ENCODE data around the gene THSD4.

THSD4 gene

GRCh38 chr15:71734709-71735384 lies 619.6 kb downstream of the THSD4 start:
- Histone ChIP-seq H3K9ac (no peak overlapping the region), H2AFZ (ENCODE audit: low read depth) (no peak overlapping the region), H3K4me3 (IDR thresholded peaks at IDR 0.05; ENCODE audit: insufficient read depth, low read depth, low read length) (no peak overlapping the region), H3K36me3 (ENCODE audit: insufficient read depth) (no peaks in the 10 kb centered on the region), H3K27ac (no peak overlapping the region), H3K79me2 (ENCODE audit: insufficient read depth, low read depth) (no peaks in the 10 kb centered on the region), H3K4me1 (ENCODE audit: low read depth, poor library complexity, severe bottlenecking) (no peaks in the 10 kb centered on the region), H4K20me1 (ENCODE audit: insufficient read depth) (no peaks in the 10 kb centered on the region), H3K4me2 (no peak overlapping the region), H3K27me3 (ENCODE audit: insufficient read depth, low read depth) (no peaks in the 10 kb centered on the region)
- TF ChIP-seq CTCF (conservative IDR thresholded peaks at IDR 0.05; ENCODE audit: low read depth, low read length) = no peak

GRCh38 chr15:71735385-71735757 lies 620.1 kb downstream of the THSD4 start:
- H3K36me3 ChIP-seq (ENCODE audit: insufficient read depth) = no peaks in the 10 kb centered on the region
- no peaks in the 10 kb centered on the region for H3K4me1 ChIP-seq (ENCODE audit: low read depth, poor library complexity, severe bottlenecking)
- no peaks in the 10 kb centered on the region for H3K27me3 ChIP-seq (ENCODE audit: insufficient read depth, low read depth)
- H3K9ac ChIP-seq = no peak overlapping the region
- no peak overlapping the region for H3K4me3 ChIP-seq (IDR thresholded peaks at IDR 0.05; ENCODE audit: insufficient read depth, low read depth, low read length)
- H2AFZ ChIP-seq (ENCODE audit: low read depth) = no peak overlapping the region
- TF ChIP-seq CTCF (conservative IDR thresholded peaks at IDR 0.05; ENCODE audit: low read depth, low read length) = no peak
- no peak overlapping the region for H3K4me2 ChIP-seq
- H4K20me1 ChIP-seq (ENCODE audit: insufficient read depth) = no peaks in the 10 kb centered on the region
- H3K27ac ChIP-seq = no peak overlapping the region
- no peaks in the 10 kb centered on the region for H3K79me2 ChIP-seq (ENCODE audit: insufficient read depth, low read depth)

- Histone ChIP-seq H4K20me1 (ENCODE audit: insufficient read depth) (no peaks in the 10 kb centered on the region), H3K4me1 (ENCODE audit: low read depth, poor library complexity, severe bottlenecking) (no peaks in the 10 kb centered on the region), H3K36me3 (ENCODE audit: insufficient read depth) (no peaks in the 10 kb centered on the region), H2AFZ (ENCODE audit: low read depth) (no peak overlapping the region), H3K27ac (no peak overlapping the region), H3K9ac (no peak overlapping the region), H3K4me3 (IDR thresholded peaks at IDR 0.05; ENCODE audit: insufficient read depth, low read depth, low read length) (no peak overlapping the region), H3K79me2 (ENCODE audit: insufficient read depth, low read depth) (no peaks in the 10 kb centered on the region), H3K27me3 (ENCODE audit: insufficient read depth, low read depth) (no peaks in the 10 kb centered on the region), H3K4me2 (no peak overlapping the region)
- TF ChIP-seq CTCF (conservative IDR thresholded peaks at IDR 0.05; ENCODE audit: low read depth, low read length) = no peak
Measured at GRCh38 chr15:71736286-71736947, 621.1 kb downstream of the THSD4 start.

- Histone ChIP-seq H3K4me1 (ENCODE audit: low read depth, poor library complexity, severe bottlenecking) (peaks cover 6% of the 10 kb centered on the region), H3K36me3 (ENCODE audit: insufficient read depth) (no peaks in the 10 kb centered on the region)
- no peak for TF ChIP-seq CTCF (conservative IDR thresholded peaks at IDR 0.05; ENCODE audit: low read depth, low read length)
Measured at GRCh38 chr15:71737761-71738160, 622.5 kb downstream of the THSD4 start.

More at GRCh38 chr15:71737761-71738160, 622.5 kb downstream of the THSD4 start:
- Histone ChIP-seq H3K79me2 (ENCODE audit: insufficient read depth, low read depth) (no peaks in the 10 kb centered on the region), H3K27me3 (ENCODE audit: insufficient read depth, low read depth) (no peaks in the 10 kb centered on the region), H2AFZ (ENCODE audit: low read depth) (no peak overlapping the region), H3K9ac (no peak overlapping the region), H3K4me3 (IDR thresholded peaks at IDR 0.05; ENCODE audit: insufficient read depth, low read depth, low read length) (no peak overlapping the region), H4K20me1 (ENCODE audit: insufficient read depth) (no peaks in the 10 kb centered on the region), H3K27ac (no peak overlapping the region), H3K4me2 (no peak overlapping the region)
